SK-N-SH treated with all-trans-retinoic acid at 6 μM for 48 hours (cell line): ENCODE results near the gene SPEM1.

Experiments used
- ATAC-seq: fragments of 200-7000 bp; cut with Tn5 transposase; 3 replicates; pipeline ENCODE4 v1.9.1; 2020; ENCODE audit warnings: mild to moderate bottlenecking, moderate library complexity
- ARNTL ChIP-seq: fragments of 450-650 bp; formaldehyde crosslinking; IDR thresholded peaks from 2 replicates; pipeline ENCODE4 v1.5.0; 2020; ENCODE audit warnings: low read depth, mild to moderate bottlenecking, moderate library complexity, borderline replicate concordance
- BACH2 ChIP-seq: fragments of 250-450 bp; sonication (Bioruptor Pico); IDR thresholded peaks from 2 replicates; pipeline ENCODE4 v1.9.0; 2021; ENCODE audit warnings: mild to moderate bottlenecking, borderline replicate concordance
- CREB5 ChIP-seq: fragments of 250-450 bp; sonication (Bioruptor Pico); IDR thresholded peaks from 2 replicates; pipeline ENCODE4 v1.5.1; 2020; ENCODE audit warnings: low read depth, mild to moderate bottlenecking, moderate library complexity
- CSDC2 ChIP-seq: fragments of 250-450 bp; sonication (Bioruptor Pico); IDR thresholded peaks from 2 replicates; pipeline ENCODE4 v1.5.0; 2020; ENCODE audit warnings: mild to moderate bottlenecking, moderate library complexity
- CSRNP3 ChIP-seq: fragments of 250-450 bp; sonication (Bioruptor Pico); IDR thresholded peaks from 2 replicates; pipeline ENCODE4 v1.5.1; 2021; ENCODE audit warnings: mild to moderate bottlenecking, moderate library complexity
- ESRRG ChIP-seq: fragments of 250-450 bp; sonication (Bioruptor Pico); IDR thresholded peaks from 2 replicates; pipeline ENCODE4 v1.6.1; 2021; ENCODE audit warnings: mild to moderate bottlenecking
- GLIS3 ChIP-seq: fragments of 250-450 bp; sonication (Bioruptor Pico); IDR thresholded peaks from 2 replicates; pipeline ENCODE4 v1.5.0; 2020; ENCODE audit warnings: mild to moderate bottlenecking, moderate library complexity
- ISL1 ChIP-seq: fragments of 250-450 bp; sonication (Bioruptor Pico); IDR thresholded peaks from 2 replicates; pipeline ENCODE4 v2.1.2; 2022; ENCODE audit warnings: mild to moderate bottlenecking, moderate library complexity
- PATZ1 ChIP-seq: fragments of 250-450 bp; sonication (Bioruptor Pico); IDR thresholded peaks from 2 replicates; pipeline ENCODE4 v1.8.0; 2020; ENCODE audit warnings: mild to moderate bottlenecking, moderate library complexity, borderline replicate concordance
- POU6F1 ChIP-seq: fragments of 250-450 bp; sonication (Bioruptor Pico); IDR thresholded peaks from 2 replicates; pipeline ENCODE4 v1.8.0; 2021; ENCODE audit warnings: low read depth, mild to moderate bottlenecking, moderate library complexity, borderline replicate concordance
- PPARA ChIP-seq: fragments of 250-450 bp; sonication (Bioruptor Pico); IDR thresholded peaks from 2 replicates; pipeline ENCODE4 v1.5.0; 2020; ENCODE audit warnings: mild to moderate bottlenecking, borderline replicate concordance
- RARB ChIP-seq: fragments of 250-450 bp; sonication (Bioruptor Pico); IDR thresholded peaks from 2 replicates; pipeline ENCODE4 v1.8.0; 2021; ENCODE audit warnings: mild to moderate bottlenecking, moderate library complexity
- SNAI2 ChIP-seq: fragments of 250-450 bp; sonication (Bioruptor Pico); IDR thresholded peaks from 2 replicates; pipeline ENCODE4 v1.5.0; 2020; ENCODE audit warnings: mild to moderate bottlenecking, moderate library complexity
- TCF4 ChIP-seq: fragments of 250-450 bp; sonication (Bioruptor Pico); IDR thresholded peaks from 2 replicates; pipeline ENCODE4 v1.8.0; 2021; ENCODE audit warnings: mild to moderate bottlenecking, moderate library complexity, borderline replicate concordance
- TOX ChIP-seq: fragments of 250-450 bp; sonication (Bioruptor Pico); IDR thresholded peaks from 2 replicates; pipeline ENCODE4 v1.8.0; 2021; ENCODE audit warnings: mild to moderate bottlenecking, moderate library complexity, borderline replicate concordance
- TSHZ2 ChIP-seq: fragments of 250-450 bp; sonication (Bioruptor Pico); IDR thresholded peaks from 2 replicates; pipeline ENCODE4 v1.5.0; 2020; ENCODE audit warnings: mild to moderate bottlenecking, moderate library complexity
- ZC3H10 ChIP-seq: fragments of 250-450 bp; sonication (Bioruptor Pico); IDR thresholded peaks from 2 replicates; pipeline ENCODE4 v1.5.1; 2021; ENCODE audit warnings: mild to moderate bottlenecking, moderate library complexity
- ZFP3 ChIP-seq: fragments of 250-450 bp; sonication (Bioruptor Pico); IDR thresholded peaks from 2 replicates; pipeline ENCODE4 v1.5.0; 2020; ENCODE audit warnings: mild to moderate bottlenecking, moderate library complexity
- ZFP30 ChIP-seq: fragments of 450-650 bp; formaldehyde crosslinking; IDR thresholded peaks from 2 replicates; pipeline ENCODE4 v1.5.0; 2022; ENCODE audit warnings: mild to moderate bottlenecking, moderate library complexity
- ZNF565 ChIP-seq: fragments of 450-650 bp; formaldehyde crosslinking; conservative IDR thresholded peaks from 2 replicates; pipeline ENCODE4 v1.5.0; 2020; ENCODE audit warnings: low read depth, mild to moderate bottlenecking, moderate library complexity
- ZNF70 ChIP-seq: fragments of 450-650 bp; formaldehyde crosslinking; IDR thresholded peaks from 2 replicates; pipeline ENCODE4 v1.5.0; 2020; ENCODE audit warnings: mild to moderate bottlenecking, moderate library complexity
- ZNF8 ChIP-seq: fragments of 450-650 bp; formaldehyde crosslinking; IDR thresholded peaks from 2 replicates; pipeline ENCODE4 v1.5.0; 2020; ENCODE audit warnings: mild to moderate bottlenecking, moderate library complexity

Gene SPEM1

GRCh38 chr17:7427549-7427948 lies 7.4 kb downstream of the SPEM1 start:
- ATAC-seq, result no peak
- no peak for TF ChIP-seq ZC3H10 (CRISPR knock-in tag)
- TF ChIP-seq POU6F1 (CRISPR knock-in tag), result no peak
- no peak for TF ChIP-seq SNAI2 (CRISPR knock-in tag)
- TF ChIP-seq ZNF565 (CRISPR knock-in tag), result no peak
- TF ChIP-seq ARNTL (CRISPR knock-in tag), result no peak

- ATAC-seq, result no peak; the same call in 2 of the 3 replicates
- TF ChIP-seq TCF4 (no peak), ZC3H10 (CRISPR knock-in tag) (no peak), CSDC2 (CRISPR knock-in tag) (no peak), TSHZ2 (no peak), ESRRG (no peak), CREB5 (CRISPR knock-in tag) (no peak), RARB (CRISPR knock-in tag) (no peak), ZNF8 (CRISPR knock-in tag) (no peak), ZFP3 (CRISPR knock-in tag) (no peak), CSRNP3 (CRISPR knock-in tag) (no peak), ISL1 (no peak), SNAI2 (CRISPR knock-in tag) (no peak), ZFP30 (CRISPR knock-in tag) (no peak), ARNTL (CRISPR knock-in tag) (no peak), GLIS3 (CRISPR knock-in tag) (no peak), PPARA (CRISPR knock-in tag) (no peak), ZNF565 (CRISPR knock-in tag) (no peak), TOX (CRISPR knock-in tag) (no peak)
Observed at GRCh38 chr17:7428557-7428956, 8.4 kb downstream of the SPEM1 start, which contains the start of gene SPEM3. SPEM3 (plus strand) TSS chr17:7428857; CDS start chr17:7428903, 46 bp downstream.

- TF ChIP-seq ZC3H10 (CRISPR knock-in tag) (no peak), POU6F1 (CRISPR knock-in tag) (no peak), CSRNP3 (CRISPR knock-in tag) (no peak), CREB5 (CRISPR knock-in tag) (no peak), ARNTL (CRISPR knock-in tag) (no peak), ZFP30 (CRISPR knock-in tag) (no peak), ZNF70 (no peak), PATZ1 (CRISPR knock-in tag) (no peak), CSDC2 (CRISPR knock-in tag) (no peak), ZNF8 (CRISPR knock-in tag) (no peak), TCF4 (no peak), BACH2 (CRISPR knock-in tag) (no peak), SNAI2 (CRISPR knock-in tag) (no peak), ISL1 (no peak), PPARA (CRISPR knock-in tag) (no peak)
- TF ChIP-seq, all 23 proteins: peak for 0
- ATAC-seq, result no peak
Observed at GRCh38 chr17:7429722-7430121, 9.6 kb downstream of the SPEM1 start.
